ENCODE data around the gene ABCA9.

ABCA9 gene

GRCh38 chr17:68927516-68927915, 133.2 kb downstream of the ABCA9 start:
- DNase-seq (ENCODE audit: low read depth), result no peak
- no peak overlapping the region for H3K4me3 ChIP-seq (ENCODE audit: low read length)
- TF ChIP-seq CTCF (conservative IDR thresholded peaks at IDR 0.05; ENCODE audit: low read length), result no peak

DNA sequence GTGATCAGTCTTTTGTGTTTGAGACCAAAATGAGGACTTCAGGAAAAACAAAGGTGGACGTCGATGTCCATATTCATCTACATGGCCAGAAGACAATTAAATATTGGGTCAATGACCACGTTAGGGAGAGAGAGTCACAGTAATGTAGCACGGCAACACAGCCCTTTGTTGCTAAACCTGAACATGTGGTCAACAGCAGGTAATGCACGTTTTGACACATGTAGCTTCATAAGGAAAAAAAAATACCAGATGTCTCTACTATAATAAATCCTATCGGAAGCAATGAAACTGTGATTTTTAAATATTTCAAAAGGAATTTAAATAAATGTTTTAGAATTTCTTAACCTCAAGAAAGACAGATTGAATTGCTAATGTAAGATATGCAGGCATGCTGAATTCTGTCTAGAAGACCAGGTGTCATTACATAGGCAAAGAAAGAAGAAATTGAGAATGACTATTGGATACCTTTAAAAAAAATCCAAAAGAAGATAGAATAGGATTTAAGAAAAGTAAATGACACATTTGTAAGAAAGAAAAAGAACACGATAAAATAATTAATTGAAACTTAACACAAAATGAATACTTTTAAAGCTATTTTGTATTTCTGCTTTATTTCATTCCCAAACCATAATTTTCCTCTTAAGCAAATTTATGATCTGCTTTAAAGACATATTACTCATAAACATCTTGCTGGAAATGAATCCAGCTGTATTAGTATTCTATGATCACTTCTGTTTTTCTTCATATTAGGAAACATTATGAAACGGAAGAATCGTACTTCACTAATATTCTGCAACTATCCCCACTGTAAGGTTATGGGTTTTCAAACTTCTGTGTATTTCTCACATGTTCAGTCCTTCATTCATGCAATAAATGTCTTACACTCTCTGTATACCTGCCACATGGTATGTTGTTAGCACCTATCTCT, 135.7 kb downstream of the ABCA9 start:
- no peak for DNase-seq (ENCODE audit: low read depth)
- no peak for TF ChIP-seq CTCF (conservative IDR thresholded peaks at IDR 0.05; ENCODE audit: low read length)
- no peak overlapping the region for H3K4me3 ChIP-seq (ENCODE audit: low read length)

Data from AG10803 (cell line).